ENCODE results near the gene PPP4R1. TPM values are rescaled to one million over a fixed set of nuclear protein-coding genes. Genes with fewer than 3 reads are reported as not detected.

PPP4R1 gene
- total RNA-seq, 1 experiment from 2014 or later: 110 TPM

GRCh38 chr18:9619990-9620389 lies 5.6 kb upstream of the PPP4R1 start:
- CTCF ChIA-PET: interaction anchor here (0.6 to 1.7 kb wide), 7 partner anchors 11 to 552 kb away, joined by 3 to 8 read pairs (median 4); no protein-coding TSS in a partner anchor
- no peaks in the 10 kb centered on the region for H3K36me3 Mint-ChIP-seq (ENCODE audit: insufficient read depth, unreplicated experiment)
- intact Hi-C loops (cut with micrococcal nuclease; ENCODE audit: unreplicated experiment): no loop called here
- H3K4me1 Mint-ChIP-seq (ENCODE audit: low read depth, unreplicated experiment): peaks cover 23% of the 10 kb centered on the region
- H3K9me3 Mint-ChIP-seq (ENCODE audit: low read depth, unreplicated experiment): no peaks in the 10 kb centered on the region
- BruUV-seq (replicated peaks): no TSS peak
- no peak overlapping the region for H3K4me3 Mint-ChIP-seq (ENCODE audit: low read depth, unreplicated experiment)
- H3K27me3 Mint-ChIP-seq (ENCODE audit: unreplicated experiment): no peaks in the 10 kb centered on the region
- TF ChIP-seq CTCF (IDR thresholded peaks at IDR 0.05; ENCODE audit: unreplicated experiment): no peak
- no peak overlapping the region for H3K27ac Mint-ChIP-seq (ENCODE audit: unreplicated experiment)
- no peak for DNase-seq

DNA sequence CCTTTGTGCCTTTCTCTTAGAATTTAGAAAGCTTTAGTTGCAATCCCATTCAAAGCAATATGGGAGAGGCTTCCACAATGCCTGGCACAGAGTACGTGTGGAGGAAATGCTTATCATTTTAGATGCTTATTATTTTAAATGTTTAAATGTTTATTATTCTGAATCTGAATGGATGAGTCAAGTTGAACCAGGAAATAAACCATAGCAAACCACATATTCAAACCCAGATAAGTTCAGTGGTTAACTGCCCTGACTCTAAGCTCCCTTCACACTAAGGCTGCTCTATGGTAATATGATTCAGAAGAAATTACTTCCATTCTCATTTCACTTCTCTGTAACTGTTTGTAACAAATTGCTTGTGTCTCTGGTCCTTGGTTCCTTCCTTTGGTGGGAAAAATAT lies 5.2 kb upstream of the PPP4R1 start:
- Mint-ChIP-seq H3K27me3 (ENCODE audit: unreplicated experiment) (no peaks in the 10 kb centered on the region), H3K4me1 (ENCODE audit: low read depth, unreplicated experiment) (peaks cover 23% of the 10 kb centered on the region), H3K9me3 (ENCODE audit: low read depth, unreplicated experiment) (no peaks in the 10 kb centered on the region), H3K27ac (ENCODE audit: unreplicated experiment) (no peak overlapping the region), H3K36me3 (ENCODE audit: insufficient read depth, unreplicated experiment) (peaks cover under 1% of the 10 kb centered on the region), H3K4me3 (ENCODE audit: low read depth, unreplicated experiment) (no peak overlapping the region)
- TF ChIP-seq CTCF (IDR thresholded peaks at IDR 0.05; ENCODE audit: unreplicated experiment): no peak
- BruUV-seq (replicated peaks): no TSS peak
- intact Hi-C loops (cut with micrococcal nuclease; ENCODE audit: unreplicated experiment): no loop called here
- CTCF ChIA-PET: interaction anchor here (0.6 to 1.7 kb wide), 7 partner anchors 10 to 1354 kb away, joined by 3 to 8 read pairs (median 3); no protein-coding TSS in a partner anchor
- no peak for DNase-seq

GRCh38 chr18:9619056-9619455 lies 4.7 kb upstream of the PPP4R1 start:
- TF ChIP-seq CTCF (IDR thresholded peaks at IDR 0.05; ENCODE audit: unreplicated experiment): no peak
- peaks cover 23% of the 10 kb centered on the region for H3K4me1 Mint-ChIP-seq (ENCODE audit: low read depth, unreplicated experiment)
- peaks cover 6% of the 10 kb centered on the region for H3K36me3 Mint-ChIP-seq (ENCODE audit: insufficient read depth, unreplicated experiment)
- no peak overlapping the region for H3K27ac Mint-ChIP-seq (ENCODE audit: unreplicated experiment)
- H3K9me3 Mint-ChIP-seq (ENCODE audit: low read depth, unreplicated experiment): no peaks in the 10 kb centered on the region
- intact Hi-C loops (cut with micrococcal nuclease; ENCODE audit: unreplicated experiment): no loop called here
- CTCF ChIA-PET: interaction anchor here (0.6 to 1.7 kb wide), 7 partner anchors 10 to 1355 kb away, joined by 3 to 8 read pairs (median 4); no protein-coding TSS in a partner anchor
- no TSS peak for BruUV-seq (replicated peaks)
- no peaks in the 10 kb centered on the region for H3K27me3 Mint-ChIP-seq (ENCODE audit: unreplicated experiment)
- no peak overlapping the region for H3K4me3 Mint-ChIP-seq (ENCODE audit: low read depth, unreplicated experiment)
- no peak for DNase-seq

GRCh38 chr18:9617006-9617542 lies 2.7 kb upstream of the PPP4R1 start:
- DNase-seq: no peak
- BruUV-seq (replicated peaks): no TSS peak
- no peaks in the 10 kb centered on the region for H3K27me3 Mint-ChIP-seq (ENCODE audit: unreplicated experiment)
- CTCF ChIA-PET: no interaction called here
- no peaks in the 10 kb centered on the region for H3K9me3 Mint-ChIP-seq (ENCODE audit: low read depth, unreplicated experiment)
- no peak overlapping the region for H3K4me3 Mint-ChIP-seq (ENCODE audit: low read depth, unreplicated experiment)
- peaks cover 37% of the 10 kb centered on the region for H3K4me1 Mint-ChIP-seq (ENCODE audit: low read depth, unreplicated experiment)
- peak overlapping the region; percentile 45 for H3K27ac Mint-ChIP-seq (ENCODE audit: unreplicated experiment)
- H3K36me3 Mint-ChIP-seq (ENCODE audit: insufficient read depth, unreplicated experiment): peaks cover 25% of the 10 kb centered on the region
- intact Hi-C loops (cut with micrococcal nuclease; ENCODE audit: unreplicated experiment): no loop called here
- TF ChIP-seq CTCF (IDR thresholded peaks at IDR 0.05; ENCODE audit: unreplicated experiment): no peak
